ENCODE measurements around the gene PLEKHB1.

PLEKHB1 gene

GRCh38 chr11:73693899-73694525 lies 47.6 kb downstream of the PLEKHB1 start:
- DNase-seq, result no peak

- DNase-seq, result no peak
Measured at GRCh38 chr11:73705053-73705452, 58.7 kb downstream of the PLEKHB1 start.

- DNase-seq, result no peak
Measured at GRCh38 chr11:73710964-73711363, 64.6 kb downstream of the PLEKHB1 start.
